ENCODE data around the gene ELK4. TPM values are rescaled to one million over a fixed set of nuclear protein-coding genes. Genes with fewer than 3 reads are reported as not detected.
"Not testable (repeated sequence)": the region's sequence is repeated elsewhere in the genome, so short reads cannot be mapped to it uniquely, and the experiment has no call there.

Gene ELK4
- total RNA-seq, 1 donor from 2014 or later = 81.8 TPM

- Mint-ChIP-seq H3K9me3 (no peaks in the 10 kb centered on the region), H3K27me3 (peaks cover 11% of the 10 kb centered on the region), H3K4me3 (no peak overlapping the region), H3K4me1 (peaks cover 2% of the 10 kb centered on the region), H3K27ac (no peak overlapping the region), H3K36me3 (ENCODE audit: low read depth) (no peaks in the 10 kb centered on the region)
- DNase-seq = peak; percentile 94
- intact Hi-C loops (cut with micrococcal nuclease) = loop anchor here (1.0 to 10.0 kb wide), 4 partner anchors 52 to 318 kb away; no protein-coding TSS in a partner anchor
These were observed 27.3 kb upstream of the ELK4 start for GRCh38 chr1:205658943-205659581.

- DNase-seq = no peak
- H3K36me3 Mint-ChIP-seq (ENCODE audit: low read depth) = no peaks in the 10 kb centered on the region
- H3K27ac Mint-ChIP-seq = no peak overlapping the region
- H3K9me3 Mint-ChIP-seq = no peaks in the 10 kb centered on the region
- peaks cover 11% of the 10 kb centered on the region for H3K27me3 Mint-ChIP-seq
- intact Hi-C loops (cut with micrococcal nuclease) = loop anchor here (2.0 to 10.0 kb wide), 3 partner anchors 23 to 311 kb away; partner anchors contain the start of gene ELK4
- peaks cover 2% of the 10 kb centered on the region for H3K4me1 Mint-ChIP-seq
- H3K4me3 Mint-ChIP-seq = no peak overlapping the region
These were observed 24.4 kb upstream of the ELK4 start for GRCh38 chr1:205656236-205656635.

- intact Hi-C loops (cut with micrococcal nuclease) = loop anchor here (10.0 kb wide), 1 partner anchor 308 kb away; no protein-coding TSS in a partner anchor
- peaks cover 6% of the 10 kb centered on the region for H3K27me3 Mint-ChIP-seq
- peaks cover 2% of the 10 kb centered on the region for H3K4me1 Mint-ChIP-seq
- H3K27ac Mint-ChIP-seq = no peak overlapping the region
- DNase-seq = no peak
- no peaks in the 10 kb centered on the region for H3K9me3 Mint-ChIP-seq
- no peak overlapping the region for H3K4me3 Mint-ChIP-seq
- no peaks in the 10 kb centered on the region for H3K36me3 Mint-ChIP-seq (ENCODE audit: low read depth)
These were observed 21.2 kb upstream of the ELK4 start for GRCh38 chr1:205652984-205653383.

GRCh38 chr1:205650241-205650640, 18.4 kb upstream of the ELK4 start:
- H3K9me3 Mint-ChIP-seq = no peaks in the 10 kb centered on the region
- DNase-seq = no peak
- peaks cover 4% of the 10 kb centered on the region for H3K27me3 Mint-ChIP-seq
- no peak overlapping the region for H3K4me3 Mint-ChIP-seq
- intact Hi-C loops (cut with micrococcal nuclease) = loop anchor here (10.0 kb wide), 1 partner anchor 305 kb away; no protein-coding TSS in a partner anchor
- no peaks in the 10 kb centered on the region for H3K36me3 Mint-ChIP-seq (ENCODE audit: low read depth)
- no peaks in the 10 kb centered on the region for H3K4me1 Mint-ChIP-seq
- H3K27ac Mint-ChIP-seq = no peak overlapping the region

GRCh38 chr1:205645519-205645918, 13.7 kb upstream of the ELK4 start:
- Mint-ChIP-seq H3K4me1 (no peaks in the 10 kb centered on the region), H3K27ac (no peak overlapping the region), H3K4me3 (no peak overlapping the region), H3K36me3 (ENCODE audit: low read depth) (no peaks in the 10 kb centered on the region), H3K27me3 (peaks cover 10% of the 10 kb centered on the region), H3K9me3 (no peaks in the 10 kb centered on the region)
- no peak for DNase-seq
- intact Hi-C loops (cut with micrococcal nuclease) = no loop called here

GRCh38 chr1:205642679-205643307, 11.0 kb upstream of the ELK4 start:
- DNase-seq = no peak
- H3K4me3 Mint-ChIP-seq = no peak overlapping the region
- no peak overlapping the region for H3K27ac Mint-ChIP-seq
- H3K9me3 Mint-ChIP-seq = no peaks in the 10 kb centered on the region
- intact Hi-C loops (cut with micrococcal nuclease) = no loop called here
- H3K27me3 Mint-ChIP-seq = peaks cover 27% of the 10 kb centered on the region
- no peaks in the 10 kb centered on the region for H3K36me3 Mint-ChIP-seq (ENCODE audit: low read depth)
- H3K4me1 Mint-ChIP-seq = no peaks in the 10 kb centered on the region

GRCh38 chr1:205639567-205639966, 7.8 kb upstream of the ELK4 start:
- Mint-ChIP-seq H3K27ac (no peak overlapping the region), H3K4me3 (no peak overlapping the region), H3K27me3 (peaks cover 35% of the 10 kb centered on the region), H3K36me3 (ENCODE audit: low read depth) (no peaks in the 10 kb centered on the region), H3K4me1 (peaks cover 7% of the 10 kb centered on the region), H3K9me3 (no peaks in the 10 kb centered on the region)
- intact Hi-C loops (cut with micrococcal nuclease) = no loop called here
- DNase-seq = no peak

- peaks cover 8% of the 10 kb centered on the region for H3K4me1 Mint-ChIP-seq
- DNase-seq = no peak
- no peaks in the 10 kb centered on the region for H3K9me3 Mint-ChIP-seq
- H3K27ac Mint-ChIP-seq = no peak overlapping the region
- H3K36me3 Mint-ChIP-seq (ENCODE audit: low read depth) = no peaks in the 10 kb centered on the region
- H3K27me3 Mint-ChIP-seq = peaks cover 35% of the 10 kb centered on the region
- no peak overlapping the region for H3K4me3 Mint-ChIP-seq
- intact Hi-C loops (cut with micrococcal nuclease) = no loop called here
These were observed 6.2 kb upstream of the ELK4 start for GRCh38 chr1:205637854-205638468.

- H3K27me3 Mint-ChIP-seq = peaks cover 35% of the 10 kb centered on the region
- intact Hi-C loops (cut with micrococcal nuclease) = no loop called here
- H3K9me3 Mint-ChIP-seq = no peaks in the 10 kb centered on the region
- no peak overlapping the region for H3K4me3 Mint-ChIP-seq
- H3K4me1 Mint-ChIP-seq = peaks cover 12% of the 10 kb centered on the region
- DNase-seq = no peak
- H3K36me3 Mint-ChIP-seq (ENCODE audit: low read depth) = no peaks in the 10 kb centered on the region
- no peak overlapping the region for H3K27ac Mint-ChIP-seq
These were observed 4.9 kb upstream of the ELK4 start for GRCh38 chr1:205636732-205637131.

GRCh38 chr1:205636138-205636530, 4.3 kb upstream of the ELK4 start:
- H3K27me3 Mint-ChIP-seq = peaks cover 30% of the 10 kb centered on the region
- DNase-seq; H3K9me3 Mint-ChIP-seq; H3K36me3 Mint-ChIP-seq (ENCODE audit: low read depth); H3K27ac Mint-ChIP-seq; intact Hi-C loops (cut with micrococcal nuclease); H3K4me3 Mint-ChIP-seq: not testable (repeated sequence)
- peaks cover 12% of the 10 kb centered on the region for H3K4me1 Mint-ChIP-seq

GRCh38 chr1:205633421-205633976, 1.7 kb upstream of the ELK4 start:
- peaks cover 7% of the 10 kb centered on the region for H3K36me3 Mint-ChIP-seq (ENCODE audit: low read depth)
- no peak overlapping the region for H3K4me3 Mint-ChIP-seq
- peaks cover 19% of the 10 kb centered on the region for H3K27me3 Mint-ChIP-seq
- H3K4me1 Mint-ChIP-seq = peaks cover 22% of the 10 kb centered on the region
- intact Hi-C loops (cut with micrococcal nuclease) = loop anchor here (2.0 to 5.0 kb wide), 2 partner anchors 23 to 346 kb away; no protein-coding TSS in a partner anchor
- no peak for DNase-seq
- no peaks in the 10 kb centered on the region for H3K9me3 Mint-ChIP-seq
- H3K27ac Mint-ChIP-seq = no peak overlapping the region

- Mint-ChIP-seq H3K27ac (peak overlapping the region; percentile 87), H3K9me3 (no peaks in the 10 kb centered on the region), H3K4me3 (peak overlapping the region; percentile 85), H3K27me3 (peaks cover 12% of the 10 kb centered on the region), H3K4me1 (peaks cover 29% of the 10 kb centered on the region), H3K36me3 (ENCODE audit: low read depth) (peaks cover 13% of the 10 kb centered on the region)
- DNase-seq = no peak
- intact Hi-C loops (cut with micrococcal nuclease) = loop anchor here (1.0 to 5.0 kb wide), 4 partner anchors 24 to 345 kb away; no protein-coding TSS in a partner anchor
These were observed 908 bp upstream of the ELK4 start for GRCh38 chr1:205632669-205633169.

GRCh38 chr1:205631010-205631767, 622 bp downstream of the ELK4 start:
- Mint-ChIP-seq H3K36me3 (ENCODE audit: low read depth) (peaks cover 24% of the 10 kb centered on the region), H3K4me1 (peaks cover 37% of the 10 kb centered on the region), H3K27me3 (peaks cover 3% of the 10 kb centered on the region), H3K9me3 (no peaks in the 10 kb centered on the region), H3K27ac (peak overlapping the region; percentile 97), H3K4me3 (peak overlapping the region; percentile 96)
- intact Hi-C loops (cut with micrococcal nuclease) = loop anchor here (1.0 to 5.0 kb wide), 5 partner anchors 15 to 509 kb away; no protein-coding TSS in a partner anchor
- peak; percentile 95 for DNase-seq

Measured in activated CD4-positive, alpha-beta T cell treated with anti-CD3 and anti-CD28 coated beads, Interleukin-2, amount 10 ng/mL, durations not matched to agents 24 days and 14 days (primary cell).